PFSK-1 (cell line): ENCODE results near the gene VCP.

Experiments
- TAF1 ChIP-seq: IDR thresholded peaks from 2 replicates; pipeline ENCODE4 v1.6.1; 2012; ENCODE audit warnings: low read length, control low read depth, borderline replicate concordance; ENCODE audit not compliant: insufficient read depth
- TF ChIP-seq, protein P1 (sequence below), 2 experiments: IDR thresholded peaks; 2 replicates each; pipeline versions ENCODE4 v1.6.1 to v1.8.0; 2011 to 2012; ENCODE audit warnings: low read depth in 2 of 2, low read length in 2 of 2, control low read depth in 1 of 2, inconsistent platforms in 1 of 2, mild to moderate bottlenecking in 1 of 2, moderate library complexity in 1 of 2; ENCODE audit not compliant: insufficient read depth in 1 of 2

DNA sequence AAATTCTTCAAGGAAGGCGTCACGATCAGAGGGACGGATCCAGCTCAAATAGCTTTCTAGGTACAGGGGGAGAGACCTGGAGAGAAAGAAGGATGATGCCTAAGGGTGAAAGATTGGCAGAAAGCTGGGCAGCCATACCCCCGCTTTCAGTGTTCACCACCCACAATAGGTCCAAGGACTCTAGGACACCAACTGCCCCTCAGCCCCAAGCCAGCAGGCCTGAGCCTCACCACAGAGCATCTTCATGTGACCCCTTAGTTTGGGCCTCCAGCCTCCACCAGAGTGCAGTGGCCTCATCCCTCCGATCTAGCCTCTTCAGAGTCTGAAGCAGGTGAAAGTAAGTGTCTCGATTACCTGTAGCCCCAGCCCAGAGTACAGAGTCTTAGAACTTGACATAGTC, 1.7 kb upstream of the VCP start:
- no peak for TF ChIP-seq TAF1
- TF ChIP-seq, protein P1, sequence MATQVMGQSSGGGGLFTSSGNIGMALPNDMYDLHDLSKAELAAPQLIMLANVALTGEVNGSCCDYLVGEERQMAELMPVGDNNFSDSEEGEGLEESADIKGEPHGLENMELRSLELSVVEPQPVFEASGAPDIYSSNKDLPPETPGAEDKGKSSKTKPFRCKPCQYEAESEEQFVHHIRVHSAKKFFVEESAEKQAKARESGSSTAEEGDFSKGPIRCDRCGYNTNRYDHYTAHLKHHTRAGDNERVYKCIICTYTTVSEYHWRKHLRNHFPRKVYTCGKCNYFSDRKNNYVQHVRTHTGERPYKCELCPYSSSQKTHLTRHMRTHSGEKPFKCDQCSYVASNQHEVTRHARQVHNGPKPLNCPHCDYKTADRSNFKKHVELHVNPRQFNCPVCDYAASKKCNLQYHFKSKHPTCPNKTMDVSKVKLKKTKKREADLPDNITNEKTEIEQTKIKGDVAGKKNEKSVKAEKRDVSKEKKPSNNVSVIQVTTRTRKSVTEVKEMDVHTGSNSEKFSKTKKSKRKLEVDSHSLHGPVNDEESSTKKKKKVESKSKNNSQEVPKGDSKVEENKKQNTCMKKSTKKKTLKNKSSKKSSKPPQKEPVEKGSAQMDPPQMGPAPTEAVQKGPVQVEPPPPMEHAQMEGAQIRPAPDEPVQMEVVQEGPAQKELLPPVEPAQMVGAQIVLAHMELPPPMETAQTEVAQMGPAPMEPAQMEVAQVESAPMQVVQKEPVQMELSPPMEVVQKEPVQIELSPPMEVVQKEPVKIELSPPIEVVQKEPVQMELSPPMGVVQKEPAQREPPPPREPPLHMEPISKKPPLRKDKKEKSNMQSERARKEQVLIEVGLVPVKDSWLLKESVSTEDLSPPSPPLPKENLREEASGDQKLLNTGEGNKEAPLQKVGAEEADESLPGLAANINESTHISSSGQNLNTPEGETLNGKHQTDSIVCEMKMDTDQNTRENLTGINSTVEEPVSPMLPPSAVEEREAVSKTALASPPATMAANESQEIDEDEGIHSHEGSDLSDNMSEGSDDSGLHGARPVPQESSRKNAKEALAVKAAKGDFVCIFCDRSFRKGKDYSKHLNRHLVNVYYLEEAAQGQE (IDR thresholded peaks at IDR 0.05; ENCODE audit: insufficient read depth in 1 of 2, low read depth in 2 of 2, low read length in 2 of 2), result no peak
